GM23248 (cell line): ENCODE measurements around the gene CCDC50.

Source experiments
- EZH2 ChIP-seq: fragments of 200-600 bp; sonication (generic); IDR thresholded peaks from 2 replicates; pipeline ENCODE4 v1.6.1; 2018; ENCODE audit warnings: antibody characterized with exemption, mild to moderate bottlenecking; ENCODE audit not compliant: insufficient read depth, poor library complexity, severe bottlenecking
- EZH2phosphoT487 ChIP-seq: fragments of 200-600 bp; sonication (generic); IDR thresholded peaks from 2 replicates; pipeline ENCODE4 v1.6.1; 2018; ENCODE audit warnings: antibody characterized with exemption, moderate library complexity, mild to moderate bottlenecking, low read depth; ENCODE audit not compliant: insufficient read depth

DNA sequence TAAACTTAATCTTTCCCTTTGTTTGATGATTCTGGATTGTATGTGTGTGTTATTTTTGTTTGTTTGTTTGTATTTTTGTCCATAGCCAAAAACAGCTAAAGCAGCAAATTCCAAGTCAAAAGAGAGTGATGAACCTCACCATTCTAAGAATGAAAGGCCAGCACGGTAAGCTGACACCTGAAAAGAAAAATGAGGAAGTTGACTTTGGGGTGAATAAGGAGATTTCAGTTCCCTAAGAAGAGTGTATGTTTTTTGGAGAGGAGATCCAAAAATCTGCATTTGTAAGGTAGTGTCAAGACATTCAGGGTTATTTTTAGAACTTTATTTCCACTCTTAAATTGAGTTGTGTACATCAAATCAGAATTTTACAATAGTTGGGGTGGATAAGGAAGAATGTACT is 53.5 kb downstream of the CCDC50 start:
- TF ChIP-seq EZH2phosphoT487, result no peak
- TF ChIP-seq EZH2, result no peak
